GM06990 (cell line): Measurements from ENCODE around the gene ADRA2C.

Experiments
- DNase-seq: peaks from one replicate; pipeline ENCODE4 v3.0.0-alpha.2; 2011; ENCODE audit not compliant: insufficient read length; ENCODE audit errors: extremely low read depth
- H3K27me3 ChIP-seq: replicated peaks from 2 replicates; pipeline ENCODE4 v1.6.0; 2011; ENCODE audit warnings: low read length; ENCODE audit not compliant: control insufficient read depth, insufficient read depth
- H3K36me3 ChIP-seq: 2 replicates; pipeline ENCODE4 v1.5.1; 2011; ENCODE audit warnings: low read length; ENCODE audit not compliant: control insufficient read depth, insufficient read depth
- H3K4me3 ChIP-seq: replicated peaks from 2 replicates; pipeline ENCODE4 v1.5.1; 2011; ENCODE audit warnings: low read depth, mild to moderate bottlenecking, control low read depth, low read length
- CTCF ChIP-seq: IDR thresholded peaks from 2 replicates; pipeline ENCODE4 v1.5.1; 2011; ENCODE audit warnings: low read length, control low read depth, mild to moderate bottlenecking, inconsistent platforms; ENCODE audit not compliant: insufficient read depth, poor library complexity, severe bottlenecking

ADRA2C gene

DNA sequence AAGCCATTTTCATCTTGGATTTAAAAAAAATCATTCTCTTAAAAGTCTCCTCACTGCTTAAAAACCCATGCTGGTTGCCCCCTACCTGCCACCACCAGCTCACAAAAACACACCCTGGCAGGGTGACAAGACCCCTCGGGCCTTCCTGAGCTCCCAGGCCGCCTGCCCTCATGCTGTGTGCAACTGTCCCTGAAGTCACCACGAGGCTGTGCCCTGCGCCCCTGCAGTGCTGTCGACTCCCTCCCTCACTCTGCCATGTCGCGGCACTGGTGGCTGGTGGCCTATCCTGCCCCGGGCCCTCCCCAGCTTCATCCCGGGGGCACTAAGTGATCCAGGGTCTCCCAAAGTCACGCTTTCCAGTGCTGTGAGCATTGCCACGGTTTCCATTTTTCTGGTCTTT lies 46.3 kb upstream of the ADRA2C start:
- no peak for TF ChIP-seq CTCF
- Histone ChIP-seq H3K4me3 (no peak overlapping the region), H3K27me3 (no peaks in the 10 kb centered on the region; the same call in 1 of the 2 replicates), H3K36me3 (no peaks in the 10 kb centered on the region)
- no peak for DNase-seq

DNA sequence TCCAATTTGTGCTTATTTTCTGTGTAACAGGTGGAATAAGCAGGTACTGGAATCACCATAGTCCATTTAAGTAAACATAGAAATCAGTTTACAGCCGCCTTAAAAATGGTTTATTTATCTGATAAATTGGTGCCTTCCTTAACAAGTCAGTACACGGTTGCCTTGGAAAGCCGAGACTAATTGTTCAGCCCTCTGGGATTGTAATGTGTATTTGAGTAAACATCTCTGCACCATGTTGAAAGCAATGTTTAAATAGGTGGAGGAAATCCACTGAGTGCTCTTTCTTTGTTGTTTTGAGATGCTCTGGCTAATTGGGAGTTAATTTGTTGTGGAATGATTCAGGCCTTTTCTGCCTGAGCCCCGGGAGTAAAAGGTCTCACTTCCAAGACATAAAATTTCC lies 45.7 kb upstream of the ADRA2C start:
- no peaks in the 10 kb centered on the region; the same call in 1 of the 2 replicates for H3K27me3 ChIP-seq
- no peak for TF ChIP-seq CTCF
- H3K4me3 ChIP-seq, result no peak overlapping the region
- no peaks in the 10 kb centered on the region for H3K36me3 ChIP-seq
- no peak for DNase-seq

DNA sequence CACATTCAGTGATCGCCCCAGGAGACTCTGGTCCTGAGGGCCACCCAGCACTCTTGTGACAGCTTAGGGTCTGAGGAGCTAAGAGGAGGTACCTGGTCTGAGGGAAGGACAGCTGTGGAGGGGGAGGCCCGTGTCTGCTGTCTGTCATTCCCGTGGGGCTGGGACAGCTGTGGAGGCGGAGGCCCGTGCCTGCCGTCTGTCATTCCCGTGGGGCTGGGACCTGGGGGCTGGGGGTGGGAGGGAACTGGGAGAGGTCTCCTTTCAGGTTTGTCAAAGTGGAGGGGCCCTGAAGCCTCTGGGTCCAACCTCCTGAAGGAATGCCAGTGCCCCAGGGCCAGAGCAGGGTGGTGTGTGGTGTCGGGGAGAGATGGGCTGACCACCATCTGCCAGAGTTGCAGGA lies 45.0 kb upstream of the ADRA2C start:
- no peaks in the 10 kb centered on the region; the same call in 1 of the 2 replicates for H3K27me3 ChIP-seq
- TF ChIP-seq CTCF, result no peak

GRCh38 chr4:3721627-3722026 lies 44.6 kb upstream of the ADRA2C start:
- no peaks in the 10 kb centered on the region for H3K36me3 ChIP-seq
- no peak for DNase-seq
- TF ChIP-seq CTCF, result no peak
- H3K27me3 ChIP-seq, result no peaks in the 10 kb centered on the region; the same call in 1 of the 2 replicates
- H3K4me3 ChIP-seq, result no peak overlapping the region

More for the DNA sequence above, 45.0 kb upstream of the ADRA2C start:
- Histone ChIP-seq H3K36me3 (no peaks in the 10 kb centered on the region), H3K4me3 (no peak overlapping the region)
- no peak for DNase-seq

DNA sequence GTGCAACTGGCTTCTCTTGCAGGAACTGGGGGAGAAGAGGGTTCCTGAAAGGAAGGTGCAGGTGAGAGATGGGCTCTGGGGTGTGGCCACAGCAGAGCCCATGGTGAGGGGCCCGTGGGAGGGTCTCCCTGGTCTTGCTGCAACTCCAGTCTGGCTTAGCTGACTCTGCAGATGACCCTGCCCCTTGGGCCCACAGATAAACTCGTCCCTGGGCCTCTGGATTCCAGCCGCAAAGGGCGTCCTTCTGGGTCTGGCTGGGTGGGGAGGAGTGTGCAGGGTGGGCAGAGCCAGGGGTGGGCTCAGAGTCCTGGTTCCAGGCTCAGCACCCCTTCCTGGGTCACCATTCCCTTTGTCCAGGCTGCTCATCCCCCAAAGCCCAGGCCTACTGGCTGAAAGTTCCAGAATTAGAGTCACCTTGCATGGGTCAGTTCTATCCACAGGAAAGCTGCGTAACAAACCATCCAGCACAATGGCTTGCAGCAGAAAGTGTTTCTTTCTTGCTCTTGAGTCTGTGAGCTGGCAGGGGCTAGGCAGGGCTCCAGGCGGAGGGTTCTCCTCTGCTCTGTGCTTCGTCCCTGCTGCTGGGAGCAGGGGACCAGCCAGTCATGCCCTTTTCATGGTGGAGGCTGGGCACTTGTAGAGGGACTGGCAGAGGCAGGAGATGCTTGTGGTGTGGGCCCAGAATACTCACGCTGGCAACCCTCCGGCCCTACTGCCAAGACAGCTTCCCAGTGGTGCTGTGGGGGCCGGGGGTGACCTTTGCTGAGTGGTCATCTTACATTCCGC lies 43.5 kb upstream of the ADRA2C start:
- H3K4me3 ChIP-seq, result no peak overlapping the region
- no peaks in the 10 kb centered on the region for H3K36me3 ChIP-seq
- H3K27me3 ChIP-seq, result no peaks in the 10 kb centered on the region; the same call in 1 of the 2 replicates
- DNase-seq, result no peak
- TF ChIP-seq CTCF, result no peak
